Measurements from ENCODE around the gene TRIM54. TPM values are rescaled to one million over a fixed set of nuclear protein-coding genes. Genes with fewer than 3 reads are reported as not detected.

Gene TRIM54
- total and polyA plus RNA-seq, 9 of the 15 experiments (the other 6 are each of a cell fraction or from before 2014, with no cell fraction given) = not detected

DNA sequence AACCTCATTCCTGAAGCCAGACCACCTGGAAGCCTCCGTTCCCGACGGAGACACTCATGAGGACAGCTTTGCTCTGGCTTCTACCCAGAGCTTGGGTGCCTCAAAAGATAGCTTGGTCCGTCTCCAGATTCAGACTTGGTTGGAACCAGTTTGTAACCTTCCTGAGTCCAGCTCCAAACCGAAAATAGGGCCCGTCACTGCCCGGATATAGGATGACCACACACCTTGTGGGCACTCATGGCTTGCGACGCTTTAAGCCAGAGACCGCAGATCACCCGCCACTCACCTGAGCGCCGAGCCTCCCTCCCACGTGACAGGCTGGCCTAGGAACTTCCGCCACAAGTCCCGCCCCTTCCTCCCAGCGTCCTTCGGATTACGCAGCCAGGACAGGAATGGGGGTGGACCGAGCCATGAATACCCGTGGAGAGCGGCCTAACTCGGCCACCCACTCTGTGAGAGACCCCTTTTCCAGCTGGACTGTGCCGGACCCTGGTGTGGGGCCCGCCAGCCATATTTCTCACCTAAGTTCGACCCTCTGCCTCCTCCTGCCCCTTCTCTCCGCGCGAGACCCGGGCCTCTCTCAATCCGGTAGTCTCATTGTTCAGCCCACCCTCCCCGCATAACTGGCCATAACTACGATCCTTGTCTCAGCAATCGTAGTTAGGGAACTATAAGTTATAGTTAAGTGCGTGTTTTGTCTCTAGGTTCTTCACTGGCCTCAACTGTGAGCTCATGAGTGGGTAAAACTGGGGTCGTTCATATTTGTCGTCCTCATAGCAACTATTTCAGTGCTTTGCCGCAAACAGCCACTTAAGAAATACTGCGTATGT is 40.8 kb downstream of the TRIM54 start, which contains the start of gene MPV17 (continued):
- TF ChIP-seq, protein P1, sequence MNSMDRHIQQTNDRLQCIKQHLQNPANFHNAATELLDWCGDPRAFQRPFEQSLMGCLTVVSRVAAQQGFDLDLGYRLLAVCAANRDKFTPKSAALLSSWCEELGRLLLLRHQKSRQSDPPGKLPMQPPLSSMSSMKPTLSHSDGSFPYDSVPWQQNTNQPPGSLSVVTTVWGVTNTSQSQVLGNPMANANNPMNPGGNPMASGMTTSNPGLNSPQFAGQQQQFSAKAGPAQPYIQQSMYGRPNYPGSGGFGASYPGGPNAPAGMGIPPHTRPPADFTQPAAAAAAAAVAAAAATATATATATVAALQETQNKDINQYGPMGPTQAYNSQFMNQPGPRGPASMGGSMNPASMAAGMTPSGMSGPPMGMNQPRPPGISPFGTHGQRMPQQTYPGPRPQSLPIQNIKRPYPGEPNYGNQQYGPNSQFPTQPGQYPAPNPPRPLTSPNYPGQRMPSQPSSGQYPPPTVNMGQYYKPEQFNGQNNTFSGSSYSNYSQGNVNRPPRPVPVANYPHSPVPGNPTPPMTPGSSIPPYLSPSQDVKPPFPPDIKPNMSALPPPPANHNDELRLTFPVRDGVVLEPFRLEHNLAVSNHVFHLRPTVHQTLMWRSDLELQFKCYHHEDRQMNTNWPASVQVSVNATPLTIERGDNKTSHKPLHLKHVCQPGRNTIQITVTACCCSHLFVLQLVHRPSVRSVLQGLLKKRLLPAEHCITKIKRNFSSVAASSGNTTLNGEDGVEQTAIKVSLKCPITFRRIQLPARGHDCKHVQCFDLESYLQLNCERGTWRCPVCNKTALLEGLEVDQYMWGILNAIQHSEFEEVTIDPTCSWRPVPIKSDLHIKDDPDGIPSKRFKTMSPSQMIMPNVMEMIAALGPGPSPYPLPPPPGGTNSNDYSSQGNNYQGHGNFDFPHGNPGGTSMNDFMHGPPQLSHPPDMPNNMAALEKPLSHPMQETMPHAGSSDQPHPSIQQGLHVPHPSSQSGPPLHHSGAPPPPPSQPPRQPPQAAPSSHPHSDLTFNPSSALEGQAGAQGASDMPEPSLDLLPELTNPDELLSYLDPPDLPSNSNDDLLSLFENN (IDR thresholded peaks at IDR 0.05; ENCODE audit: low read depth in 2 of 2, low read length in 2 of 2) = no peak
- TF ChIP-seq SMAD4 (CRISPR knock-in tag; conservative IDR thresholded peaks at IDR 0.05) (0 out of 2 replicates have a peak, but pooled peaks have one; percentile 19), TAF7 (tag; IDR thresholded peaks at IDR 0.05) (peak; percentile 47; the same call in 1 of the 2 replicates), CBX2 (IDR thresholded peaks at IDR 0.05; ENCODE audit: insufficient read depth, low read length, poor library complexity, severe bottlenecking) (no peak), CBX3 (IDR thresholded peaks at IDR 0.05; ENCODE audit: borderline replicate concordance in 1 of 2, low read length in 2 of 2) (no peak; a peak in 1 of 3 replicates), ZNF280B (CRISPR knock-in tag; IDR thresholded peaks at IDR 0.05) (no peak), ELF2 (CRISPR knock-in tag; IDR thresholded peaks at IDR 0.05) (peak; percentile 75), ZNF3 (CRISPR knock-in tag; IDR thresholded peaks at IDR 0.05) (peak; percentile 47; the same call in 1 of the 2 replicates), HNRNPLL (IDR thresholded peaks at IDR 0.05; ENCODE audit: low read depth, low read length, poor library complexity, severe bottlenecking) (peak; percentile 72), PHF21A (IDR thresholded peaks at IDR 0.05; ENCODE audit: borderline replicate concordance, low read depth) (no peak), SNIP1 (IDR thresholded peaks at IDR 0.05; ENCODE audit: low read depth) (no peak)
- TF ChIP-seq, protein P2, sequence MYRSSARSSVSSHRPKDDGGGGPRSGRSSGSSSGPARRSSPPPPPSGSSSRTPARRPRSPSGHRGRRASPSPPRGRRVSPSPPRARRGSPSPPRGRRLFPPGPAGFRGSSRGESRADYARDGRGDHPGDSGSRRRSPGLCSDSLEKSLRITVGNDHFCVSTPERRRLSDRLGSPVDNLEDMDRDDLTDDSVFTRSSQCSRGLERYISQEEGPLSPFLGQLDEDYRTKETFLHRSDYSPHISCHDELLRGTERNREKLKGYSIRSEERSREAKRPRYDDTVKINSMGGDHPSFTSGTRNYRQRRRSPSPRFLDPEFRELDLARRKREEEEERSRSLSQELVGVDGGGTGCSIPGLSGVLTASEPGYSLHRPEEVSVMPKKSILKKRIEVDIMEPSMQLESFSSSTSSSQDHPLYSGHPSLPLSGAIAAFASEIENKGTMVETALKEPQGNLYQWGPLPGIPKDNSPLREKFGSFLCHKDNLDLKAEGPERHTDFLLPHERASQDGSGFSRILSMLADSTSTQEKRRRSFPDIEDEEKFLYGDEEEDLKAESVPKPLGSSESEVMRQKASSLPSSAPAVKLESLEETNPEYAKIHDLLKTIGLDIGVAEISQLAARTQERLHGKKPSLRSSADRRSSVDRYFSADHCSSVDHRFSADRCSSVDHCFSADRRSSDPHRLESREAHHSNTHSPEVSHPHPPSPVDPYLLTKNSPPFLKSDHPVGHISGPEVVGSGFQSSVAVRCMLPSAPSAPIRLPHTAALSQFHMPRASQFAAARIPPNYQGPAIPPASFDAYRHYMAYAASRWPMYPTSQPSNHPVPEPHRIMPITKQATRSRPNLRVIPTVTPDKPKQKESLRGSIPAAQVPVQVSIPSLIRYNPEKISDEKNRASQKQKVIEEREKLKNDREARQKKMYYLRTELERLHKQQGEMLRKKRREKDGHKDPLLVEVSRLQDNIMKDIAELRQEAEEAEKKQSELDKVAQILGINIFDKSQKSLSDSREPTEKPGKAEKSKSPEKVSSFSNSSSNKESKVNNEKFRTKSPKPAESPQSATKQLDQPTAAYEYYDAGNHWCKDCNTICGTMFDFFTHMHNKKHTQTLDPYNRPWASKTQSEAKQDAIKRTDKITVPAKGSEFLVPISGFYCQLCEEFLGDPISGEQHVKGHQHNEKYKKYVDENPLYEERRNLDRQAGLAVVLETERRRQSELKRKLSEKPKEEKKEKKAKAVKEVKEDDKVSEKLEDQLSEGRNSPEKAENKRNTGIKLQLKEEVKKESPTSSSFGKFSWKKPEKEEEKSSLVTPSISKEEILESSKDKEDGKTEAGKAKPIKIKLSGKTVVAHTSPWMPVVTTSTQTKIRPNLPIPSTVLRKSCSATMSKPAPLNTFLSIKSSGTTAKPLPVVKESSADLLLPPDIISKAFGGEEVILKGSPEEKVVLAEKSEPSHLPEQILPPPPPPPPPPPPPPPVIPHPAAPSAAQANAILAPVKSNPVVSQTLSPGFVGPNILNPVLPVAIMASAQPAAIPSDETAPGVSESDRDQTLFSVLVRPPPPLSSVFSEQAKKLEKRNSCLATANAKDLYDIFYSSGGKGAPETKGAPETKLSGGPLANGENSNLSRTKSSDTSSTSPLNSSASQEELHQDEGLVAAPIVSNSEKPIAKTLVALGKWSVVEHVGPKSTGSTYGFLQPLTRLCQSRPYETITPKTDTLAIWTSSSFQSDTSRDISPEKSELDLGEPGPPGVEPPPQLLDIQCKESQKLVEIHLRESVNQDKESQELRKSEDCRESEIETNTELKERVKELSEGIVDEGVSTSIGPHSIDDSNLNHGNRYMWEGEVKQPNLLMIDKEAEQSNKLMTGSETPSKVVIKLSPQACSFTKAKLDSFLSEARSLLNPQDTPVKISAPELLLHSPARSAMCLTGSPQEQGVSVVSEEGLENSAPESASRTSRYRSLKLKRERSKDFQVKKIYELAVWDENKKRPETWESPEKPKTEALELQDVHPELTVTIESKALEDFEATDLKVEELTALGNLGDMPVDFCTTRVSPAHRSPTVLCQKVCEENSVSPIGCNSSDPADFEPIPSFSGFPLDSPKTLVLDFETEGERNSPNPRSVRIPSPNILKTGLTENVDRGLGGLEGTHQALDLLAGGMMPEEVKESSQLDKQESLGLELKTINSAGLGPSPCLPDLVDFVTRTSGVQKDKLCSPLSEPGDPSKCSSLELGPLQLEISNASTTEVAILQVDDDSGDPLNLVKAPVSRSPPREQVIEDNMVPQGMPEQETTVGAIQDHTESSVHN (IDR thresholded peaks at IDR 0.05; ENCODE audit: borderline replicate concordance in 1 of 2, low read depth in 1 of 2) = peak in 1 of 2 experiments; percentile 63; a peak in 1 of 4 replicates
